ENCODE measurements around the gene RASGRF2. TPM values are rescaled to one million over a fixed set of nuclear protein-coding genes. Genes with fewer than 3 reads are reported as not detected.

The RASGRF2 gene
- total and polyA plus RNA-seq, 2 of the 8 experiments (the other 6 are each of a cell fraction or from before 2014, with no cell fraction given): 2.6 to 29.5 TPM

DNA sequence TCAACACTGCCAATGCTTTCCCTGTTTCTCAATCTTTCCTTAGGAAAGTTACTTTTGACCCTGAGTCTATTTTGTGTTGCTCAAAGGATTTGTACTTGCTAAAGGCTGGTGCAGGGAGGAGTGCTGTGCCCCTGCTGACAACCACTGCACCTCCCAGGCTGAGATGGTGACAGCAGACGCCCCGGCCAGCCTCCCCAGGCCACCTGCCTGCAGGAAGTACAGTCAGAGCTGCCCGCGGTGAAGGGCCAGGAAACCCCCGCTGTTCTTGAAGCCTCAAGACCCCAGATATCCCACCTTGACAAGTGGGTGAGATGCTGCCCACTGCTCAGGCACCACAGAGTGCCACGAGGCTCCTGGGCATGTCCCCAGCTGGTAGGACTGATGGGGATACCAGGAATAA is 228.8 kb downstream of the RASGRF2 start (continued):
- TF ChIP-seq RNF2 (IDR thresholded peaks at IDR 0.05; ENCODE audit: borderline replicate concordance, low read depth, low read length, missing control alignments, poor library complexity, severe bottlenecking) (no peak), SP2 (IDR thresholded peaks at IDR 0.05; ENCODE audit: low read length) (no peak), TEAD4 (IDR thresholded peaks at IDR 0.05; ENCODE audit: low read depth, low read length) (no peak), NRF1 (IDR thresholded peaks at IDR 0.05; ENCODE audit: low read depth, low read length) (no peak), SAP30 (IDR thresholded peaks at IDR 0.05; ENCODE audit: insufficient read depth, insufficient replicate concordance, low read length) (no peak)

All from H1 (cell line).